Activated naive CD8-positive, alpha-beta T cell treated with anti-CD3 and anti-CD28 coated beads, Interleukin-2, amount 10 ng/mL, durations not matched to agents 7 days and 5 days (primary cell): ENCODE measurements around the gene SMIM10. TPM values are rescaled to one million over a fixed set of nuclear protein-coding genes. Genes with fewer than 3 reads are reported as not detected.
"Not testable (repeated sequence)": the region's sequence is repeated elsewhere in the genome, so short reads cannot be mapped to it uniquely, and the experiment has no call there.

Experiments
- ATAC-seq: fragments of 150-1000 bp; cut with Tn5 transposase; one replicate; pipeline ENCODE4 v1.10.0; 2021; ENCODE audit warnings: low read depth, moderate library complexity
- POLR2A ChIA-PET: fragments of 350-600 bp; sonication (Branson Sonifier 250); formaldehyde crosslinking; loops from one replicate; lab custom pipeline; 2021; ENCODE audit warnings: antibody characterized with exemption; lab: Charles Lee
- DNase-seq: peaks from one replicate; pipeline ENCODE4 v3.0.0; 2021
- H3K27ac Mint-ChIP-seq: one replicate; pipeline ENCODE4 v1.8.0; 2022; ENCODE audit warnings: mild to moderate bottlenecking, mixed read lengths
- H3K27me3 Mint-ChIP-seq: one replicate; pipeline ENCODE4 v1.8.0; 2022; ENCODE audit warnings: mild to moderate bottlenecking, moderate library complexity, mixed read lengths
- H3K36me3 Mint-ChIP-seq: one replicate; pipeline ENCODE4 v1.8.0; 2021; ENCODE audit warnings: mild to moderate bottlenecking, mixed read lengths
- H3K4me1 Mint-ChIP-seq: one replicate; pipeline ENCODE4 v1.8.0; 2021; ENCODE audit warnings: mixed read lengths
- H3K4me3 Mint-ChIP-seq: one replicate; pipeline ENCODE4 v1.8.0; 2022; ENCODE audit warnings: mild to moderate bottlenecking, moderate library complexity, mixed read lengths
- H3K9me3 Mint-ChIP-seq: one replicate; pipeline ENCODE4 v1.8.0; 2021; ENCODE audit warnings: mixed read lengths
- total RNA-seq, 2 experiments: library from RNA; stranded (reverse); gene quantifications; one replicate each; pipeline ENCODE4 v1.2.3, GENCODE V29; 2021

Gene SMIM10
- total RNA-seq, 2 experiments from 2014 or later = 0.58 to 0.65 TPM

- Mint-ChIP-seq H3K4me1 (peaks cover 9% of the 10 kb centered on the region), H3K36me3 (no peaks in the 10 kb centered on the region)
- no peak for DNase-seq
Observed at GRCh38 chrX:135024526-135024925, 33.7 kb downstream of the SMIM10 start.

GRCh38 chrX:135030207-135030963 lies 39.6 kb downstream of the SMIM10 start:
- POLR2A ChIA-PET, DNase-seq, H3K9me3 Mint-ChIP-seq, H3K4me3 Mint-ChIP-seq, H3K36me3 Mint-ChIP-seq, ATAC-seq, H3K4me1 Mint-ChIP-seq, H3K27ac Mint-ChIP-seq: not testable (repeated sequence)
- H3K27me3 Mint-ChIP-seq = peaks cover 22% of the 10 kb centered on the region

More at GRCh38 chrX:135024526-135024925, 33.7 kb downstream of the SMIM10 start:
- H3K27me3 Mint-ChIP-seq = peaks cover 45% of the 10 kb centered on the region
- ATAC-seq = no peak
- H3K4me3 Mint-ChIP-seq = no peak overlapping the region
- H3K27ac Mint-ChIP-seq = no peak overlapping the region
- H3K9me3 Mint-ChIP-seq = no peaks in the 10 kb centered on the region
- POLR2A ChIA-PET = no interaction called here

DNA sequence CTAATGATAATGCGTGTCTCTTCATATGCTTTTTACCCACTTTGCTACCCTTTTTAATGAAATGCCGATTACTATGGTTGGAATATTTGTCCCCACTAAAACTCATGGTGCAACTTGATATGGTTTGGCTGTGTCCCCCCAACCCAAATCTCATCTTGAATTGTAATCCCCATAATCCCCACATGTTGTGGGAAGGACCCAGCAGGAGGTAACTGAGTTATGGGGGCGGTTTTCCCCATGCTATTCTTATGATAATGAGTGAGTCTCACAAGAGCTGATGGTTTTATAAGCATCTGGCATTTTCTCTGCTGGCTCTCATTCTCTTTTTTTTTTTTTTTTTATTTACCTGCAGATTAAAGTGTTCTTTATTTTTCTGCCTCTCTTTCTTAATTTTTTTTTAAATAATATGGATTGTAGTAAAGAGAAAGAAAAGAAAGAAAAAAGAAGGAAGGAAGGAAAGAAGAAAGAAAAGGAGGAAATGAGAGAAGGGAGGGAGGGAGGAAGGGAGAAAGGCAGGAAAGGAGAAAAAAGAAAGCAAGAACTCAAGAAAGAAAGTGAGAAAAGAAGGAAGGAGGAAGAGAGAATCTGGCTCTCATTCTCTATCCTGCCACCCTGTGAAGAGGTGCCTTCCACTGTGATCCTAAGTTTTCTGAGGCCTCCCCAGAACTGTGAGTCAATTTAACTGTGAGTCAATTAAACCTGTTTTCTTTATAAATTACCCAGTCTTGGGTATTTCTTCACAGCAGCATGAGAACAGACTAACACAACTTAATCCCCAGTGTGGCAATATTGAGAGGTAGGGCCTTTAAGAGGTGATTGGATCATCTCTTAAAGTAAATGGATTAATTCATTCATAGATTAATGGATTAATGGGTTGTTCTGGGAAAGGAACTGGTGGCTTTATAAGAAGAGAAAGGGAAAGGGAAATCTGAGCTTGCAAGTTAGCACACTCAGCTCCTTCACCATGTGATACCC lies 50.6 kb downstream of the SMIM10 start:
- H3K27ac Mint-ChIP-seq, H3K36me3 Mint-ChIP-seq, DNase-seq, H3K27me3 Mint-ChIP-seq, POLR2A ChIA-PET, ATAC-seq, H3K9me3 Mint-ChIP-seq, H3K4me1 Mint-ChIP-seq, H3K4me3 Mint-ChIP-seq: not testable (repeated sequence)

Other genes with a start within 250 kb of the SMIM10 start
- gene PABIR2, start 193.8 kb upstream of the SMIM10 start, total RNA-seq = 10 to 100 TPM; 59.7 to 64.5 TPM
- 10 to 100 TPM; 10.4 to 13.7 TPM for gene MOSPD1, start 75.7 kb upstream of the SMIM10 start, total RNA-seq
- gene RTL8B, start 31.6 kb downstream of the SMIM10 start, total RNA-seq = under 1 TPM; 0.47 to 0.57 TPM
- gene RTL8C, start 41.4 kb downstream of the SMIM10 start, total RNA-seq = 10 to 100 TPM; 27.9 to 29.4 TPM
- gene RTL8A, start 61.1 kb downstream of the SMIM10 start, total RNA-seq = 10 to 100 TPM; 15.0 to 18.6 TPM
- gene SMIM10L2B, start 107.7 kb downstream of the SMIM10 start, total RNA-seq = under 1 TPM; 0.20 to 0.36 TPM
- not detected for gene ETDB, start 129.5 kb downstream of the SMIM10 start, total RNA-seq
- gene CT55, start 180.4 kb downstream of the SMIM10 start, total RNA-seq = not detected